Upper lobe of left lung (tissue), 4 donors: ENCODE measurements around the gene ATP2B2.

Source experiments
- POLR2A ChIP-seq, 4 donors: fragments of 450-650 bp; IDR thresholded peaks; one replicate each; pipeline ENCODE4 v1.5.1; 2016 to 2017; ENCODE audit warnings: antibody characterized with exemption in 4 of 4, mild to moderate bottlenecking in 2 of 4
- TF ChIP-seq, protein P1 (sequence below), 6 experiments: fragments of 450-650 bp in 4 of 6; fragments of 200-600 bp in 2 of 6; sonication (generic) in 2 of 6; IDR thresholded peaks; one replicate each; pipeline ENCODE4 v1.5.1; 2016 to 2019; ENCODE audit warnings: antibody characterized with exemption in 6 of 6

DNA sequence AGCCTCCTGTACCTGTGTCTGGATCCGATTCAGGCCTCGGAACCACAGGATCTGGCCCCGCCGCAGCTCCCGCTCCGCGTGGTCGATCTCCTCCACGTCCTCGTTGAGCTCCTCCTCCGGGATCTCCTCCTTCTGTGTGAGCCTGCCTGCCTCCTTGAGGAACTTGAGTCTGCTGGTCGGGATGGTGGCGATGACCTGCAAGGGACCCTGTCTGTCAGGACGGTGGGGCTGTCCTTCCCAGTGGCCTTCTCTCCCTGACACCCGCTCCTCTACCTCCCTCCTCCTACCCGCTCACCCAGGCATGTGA, 167.3 kb downstream of the ATP2B2 start:
- TF ChIP-seq, protein P1, sequence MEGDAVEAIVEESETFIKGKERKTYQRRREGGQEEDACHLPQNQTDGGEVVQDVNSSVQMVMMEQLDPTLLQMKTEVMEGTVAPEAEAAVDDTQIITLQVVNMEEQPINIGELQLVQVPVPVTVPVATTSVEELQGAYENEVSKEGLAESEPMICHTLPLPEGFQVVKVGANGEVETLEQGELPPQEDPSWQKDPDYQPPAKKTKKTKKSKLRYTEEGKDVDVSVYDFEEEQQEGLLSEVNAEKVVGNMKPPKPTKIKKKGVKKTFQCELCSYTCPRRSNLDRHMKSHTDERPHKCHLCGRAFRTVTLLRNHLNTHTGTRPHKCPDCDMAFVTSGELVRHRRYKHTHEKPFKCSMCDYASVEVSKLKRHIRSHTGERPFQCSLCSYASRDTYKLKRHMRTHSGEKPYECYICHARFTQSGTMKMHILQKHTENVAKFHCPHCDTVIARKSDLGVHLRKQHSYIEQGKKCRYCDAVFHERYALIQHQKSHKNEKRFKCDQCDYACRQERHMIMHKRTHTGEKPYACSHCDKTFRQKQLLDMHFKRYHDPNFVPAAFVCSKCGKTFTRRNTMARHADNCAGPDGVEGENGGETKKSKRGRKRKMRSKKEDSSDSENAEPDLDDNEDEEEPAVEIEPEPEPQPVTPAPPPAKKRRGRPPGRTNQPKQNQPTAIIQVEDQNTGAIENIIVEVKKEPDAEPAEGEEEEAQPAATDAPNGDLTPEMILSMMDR (IDR thresholded peaks at IDR 0.05), result no peak
- TF ChIP-seq POLR2A (IDR thresholded peaks at IDR 0.05), result no peak
